Left lobe of liver (tissue), 2 donors: ENCODE results near the gene RHEBL1. TPM values are rescaled to one million over a fixed set of nuclear protein-coding genes. Genes with fewer than 3 reads are reported as not detected.
A peak's percentile ranks its signal among the peaks of the same experiment; 100 is the strongest.

ENCODE experiments used
- ATAC-seq: fragments of 200-7000 bp; cut with Tn5 transposase; one replicate; pipeline ENCODE4 v1.9.1; 2020; ENCODE audit warnings: mild to moderate bottlenecking, moderate library complexity
- DNase-seq: peaks from one replicate; pipeline ENCODE4 v3.0.0-alpha.2; 2020; ENCODE audit warnings: low spot score
- total RNA-seq: library from RNA; stranded (reverse); gene quantifications from one replicate; pipeline ENCODE4 v1.2.1, GENCODE V29; 2021
- donor health status: DM: no; HTN: no; CAD: no; lungs with moderate emphysema.
- donor health status: DM: no; HTN: yes; CAD: no.

The RHEBL1 gene
- total RNA-seq, 1 donor from 2014 or later: 0.18 TPM

DNA sequence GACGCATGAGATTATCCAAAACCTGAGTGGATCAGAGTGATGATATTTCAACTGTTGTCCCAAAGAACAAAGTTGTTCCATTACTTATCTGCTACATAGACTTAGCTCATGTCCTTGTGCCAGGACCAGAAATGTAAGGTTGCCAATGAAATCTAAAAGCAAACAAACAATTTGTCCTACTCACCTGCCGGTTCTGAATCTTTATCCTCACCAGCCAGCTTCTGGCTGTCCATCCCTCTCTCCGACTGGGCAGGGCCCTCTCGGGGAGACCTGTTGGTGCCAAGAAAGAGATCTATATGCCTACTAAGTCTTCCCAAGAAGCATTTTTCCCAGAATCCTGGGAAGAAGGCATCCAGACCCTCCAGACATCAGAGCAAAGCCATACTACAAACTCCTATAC is 14.7 kb downstream of the RHEBL1 start:
- DNase-seq (no peak), ATAC-seq (peak; percentile 4)

DNA sequence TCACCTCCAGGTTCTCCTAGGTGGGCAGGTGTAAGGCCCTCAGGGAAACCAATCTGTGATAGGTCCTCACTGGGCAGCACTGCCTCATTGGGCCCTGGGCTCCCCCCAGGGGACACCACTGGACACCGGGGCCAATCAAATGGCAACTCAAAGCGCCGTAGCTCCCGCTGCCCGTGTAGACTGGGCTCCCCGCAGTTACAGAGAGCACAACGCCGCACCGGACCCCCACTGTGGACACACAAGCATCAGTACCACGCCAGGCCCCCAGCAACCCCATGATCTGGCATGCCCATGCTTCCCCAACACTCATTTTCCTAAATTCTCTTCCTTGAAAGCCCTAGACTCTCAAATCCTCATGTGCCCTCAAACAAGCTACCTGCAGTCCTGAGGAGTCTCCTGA is 15.3 kb downstream of the RHEBL1 start:
- ATAC-seq (no peak), DNase-seq (no peak)

DNA sequence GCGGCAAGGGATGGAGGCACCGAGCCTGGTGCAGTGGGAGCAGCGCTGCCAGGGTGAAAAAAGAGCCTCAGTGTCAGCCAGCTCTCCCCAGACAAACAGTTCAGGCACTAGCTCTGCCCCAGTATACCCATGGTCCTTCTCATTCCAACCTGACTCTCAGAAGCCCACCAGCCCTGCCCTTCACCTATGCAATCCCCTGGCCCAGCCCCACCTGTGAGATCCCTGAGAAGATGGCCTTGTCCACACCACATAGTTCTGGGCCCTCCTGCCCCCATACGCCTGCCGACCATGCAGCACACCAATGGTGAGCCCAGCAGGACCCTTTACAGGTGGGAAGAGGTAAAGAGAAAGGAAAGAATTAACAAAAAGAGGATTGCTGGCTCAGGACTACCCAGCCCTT is 15.7 kb downstream of the RHEBL1 start:
- no peak for DNase-seq

DNA sequence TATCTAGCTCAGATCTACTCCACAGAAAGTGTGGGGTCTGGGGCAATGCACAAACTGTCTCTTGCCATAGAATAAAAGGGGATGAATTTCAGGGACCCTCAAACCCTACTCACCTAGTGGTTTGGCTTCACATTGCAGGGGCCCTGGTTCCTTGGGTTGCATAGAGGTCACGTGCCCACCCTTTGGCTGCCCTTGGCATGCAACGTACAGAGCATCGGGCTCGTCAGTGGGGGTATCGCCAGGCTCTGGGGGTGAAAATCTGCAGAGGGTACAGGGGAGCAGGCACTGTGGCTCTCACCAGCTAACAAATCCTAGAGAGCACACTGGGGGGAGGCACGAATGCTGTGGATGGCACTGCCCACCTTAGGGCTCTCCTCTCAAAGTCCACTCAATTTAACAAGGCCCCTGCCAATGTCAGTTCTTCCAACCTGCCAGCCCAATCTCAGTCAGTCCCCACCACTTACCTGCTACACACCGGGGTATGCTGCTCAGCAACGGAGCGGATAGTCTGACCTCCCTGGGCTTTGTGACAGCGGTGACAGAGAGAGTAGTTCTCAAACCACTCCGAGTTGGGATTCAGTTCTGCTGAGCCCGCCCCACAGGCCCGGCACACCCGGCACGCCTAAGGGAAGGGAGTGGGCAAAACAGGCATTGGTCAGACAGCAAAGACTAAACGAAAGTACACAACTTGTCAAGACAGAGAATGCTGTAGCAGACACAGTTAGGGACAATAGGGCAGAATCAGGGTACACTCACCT is 17.1 kb downstream of the RHEBL1 start:
- DNase-seq: no peak

More for the DNA sequence above, 15.7 kb downstream of the RHEBL1 start:
- ATAC-seq: no peak

DNA sequence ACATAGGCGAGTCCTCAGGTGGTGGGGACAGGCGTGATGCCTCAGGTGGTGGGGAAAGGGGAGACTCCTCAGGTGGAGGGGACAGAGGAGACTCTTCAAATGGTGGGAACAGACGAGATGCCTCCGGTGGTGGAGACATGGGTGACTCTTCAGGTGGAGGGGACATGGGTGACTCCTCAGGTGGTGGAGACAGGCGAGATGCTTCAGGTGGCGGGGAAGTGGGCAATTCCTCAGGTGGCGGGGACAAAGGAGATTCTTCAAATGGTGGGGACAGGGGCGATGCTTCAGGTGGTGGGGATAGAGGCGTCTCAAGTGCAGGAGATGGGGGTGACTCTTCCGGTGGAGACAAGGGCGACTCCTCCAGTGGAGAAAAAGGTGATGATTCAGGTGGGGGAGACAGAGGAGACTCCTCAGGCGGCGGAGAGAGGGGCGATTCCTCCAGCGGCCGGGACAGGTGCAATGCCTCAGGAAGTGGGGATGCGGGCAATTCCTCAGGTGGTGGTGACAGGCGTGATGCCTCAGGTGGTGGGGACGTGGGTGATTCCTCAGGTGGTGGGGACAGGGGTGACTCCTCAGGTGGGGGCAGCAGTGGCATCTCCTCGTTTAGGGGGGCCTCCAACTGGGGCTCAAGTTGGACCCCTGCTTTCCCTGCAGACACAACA is 17.9 kb downstream of the RHEBL1 start:
- DNase-seq (no peak), ATAC-seq (no peak)

More for the DNA sequence above, 17.1 kb downstream of the RHEBL1 start:
- ATAC-seq: no peak

DNA sequence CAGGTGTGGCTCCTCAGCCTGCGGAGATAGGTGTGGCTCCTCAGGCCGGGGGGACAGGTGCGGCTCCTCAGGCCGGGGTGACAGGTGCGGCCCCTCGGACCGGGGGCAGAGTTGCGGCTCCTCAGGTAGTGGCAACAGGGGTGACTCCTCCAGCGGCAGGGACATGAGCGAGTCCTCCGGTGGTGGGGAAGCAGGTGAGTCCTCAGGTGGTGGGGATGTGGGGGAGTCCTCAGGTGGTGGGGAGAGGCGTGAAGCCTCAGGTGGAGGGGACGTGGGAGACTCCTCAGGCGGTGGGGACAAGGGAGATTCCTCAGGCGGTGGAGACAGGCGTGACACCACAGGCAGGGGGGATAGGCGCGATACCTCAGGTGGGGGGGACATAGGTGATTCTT is 18.4 kb downstream of the RHEBL1 start:
- DNase-seq: no peak
- ATAC-seq: no peak

DNA sequence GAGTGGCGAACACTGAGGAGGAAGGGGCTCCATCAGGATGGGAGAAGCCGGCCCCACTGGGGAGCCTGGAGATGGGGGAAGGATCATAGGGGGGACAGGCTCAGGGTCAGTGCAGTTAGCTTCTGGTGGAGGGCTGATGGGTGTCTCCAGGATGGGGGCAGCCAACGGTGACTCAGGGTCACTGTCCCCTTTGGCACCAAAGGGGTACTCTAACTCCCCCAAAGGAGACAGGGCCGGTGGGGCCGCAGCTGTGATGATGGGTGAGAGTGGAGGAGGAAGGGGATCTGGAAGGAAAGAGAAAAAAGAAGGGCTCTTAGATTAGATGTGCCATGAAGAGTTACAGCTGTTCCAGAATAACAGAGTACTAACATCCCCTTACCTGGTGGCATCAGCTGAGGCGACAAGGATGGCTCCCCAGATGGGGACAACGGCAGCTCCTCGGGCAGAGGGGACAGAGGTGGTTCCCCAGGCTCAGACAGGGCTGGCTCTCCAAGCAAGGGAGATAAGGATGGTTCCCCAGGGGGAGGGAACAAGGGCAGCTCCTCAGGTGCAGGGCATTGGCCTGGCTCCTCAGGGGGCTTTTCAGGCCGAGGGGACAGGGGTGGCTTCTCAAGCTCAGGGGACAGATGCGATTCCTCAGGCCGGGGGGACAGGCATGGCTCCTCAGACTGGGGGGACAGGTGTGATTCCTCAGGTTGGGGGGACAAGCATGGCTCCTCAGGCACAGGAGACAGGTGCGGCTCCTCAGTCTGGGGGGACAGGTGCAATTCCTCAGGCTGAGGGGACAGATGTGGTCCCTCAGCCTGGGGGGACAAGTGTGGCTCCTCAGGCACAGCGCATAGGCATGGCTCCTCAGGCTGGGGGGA is 19.0 kb downstream of the RHEBL1 start:
- DNase-seq: no peak
- no peak for ATAC-seq

DNA sequence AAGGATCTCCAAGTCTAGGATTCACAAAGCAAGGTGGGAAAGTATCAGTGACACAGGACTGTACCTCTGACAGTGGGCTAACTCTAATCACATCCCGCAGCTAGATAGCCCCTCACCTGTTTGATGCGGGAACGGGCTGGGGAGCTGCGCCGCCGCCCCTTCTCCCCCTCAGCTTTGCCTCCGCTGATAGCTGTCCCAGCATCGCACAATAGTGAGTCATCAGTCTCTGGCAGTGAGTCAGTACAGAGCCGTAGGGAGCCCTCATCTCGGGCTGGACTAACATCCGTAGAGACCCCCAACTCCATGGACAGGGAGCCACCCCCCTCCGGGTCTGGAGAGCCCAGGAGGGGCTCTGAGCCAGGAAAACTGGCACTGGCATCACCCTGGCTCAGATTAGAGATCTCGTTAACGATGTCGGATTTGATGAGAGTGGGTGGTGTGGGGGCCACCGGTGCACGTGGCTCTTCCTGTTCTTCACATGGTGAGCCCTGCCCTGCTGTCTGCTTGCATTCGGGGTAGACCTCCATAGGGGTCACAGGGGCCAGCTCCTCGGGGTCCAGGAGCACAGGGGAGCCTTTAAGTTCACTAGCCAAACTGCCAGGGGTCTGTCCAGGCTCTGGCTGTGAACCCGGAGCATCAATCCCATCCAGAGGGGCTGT is 20.1 kb downstream of the RHEBL1 start:
- ATAC-seq: no peak
- DNase-seq: no peak

DNA sequence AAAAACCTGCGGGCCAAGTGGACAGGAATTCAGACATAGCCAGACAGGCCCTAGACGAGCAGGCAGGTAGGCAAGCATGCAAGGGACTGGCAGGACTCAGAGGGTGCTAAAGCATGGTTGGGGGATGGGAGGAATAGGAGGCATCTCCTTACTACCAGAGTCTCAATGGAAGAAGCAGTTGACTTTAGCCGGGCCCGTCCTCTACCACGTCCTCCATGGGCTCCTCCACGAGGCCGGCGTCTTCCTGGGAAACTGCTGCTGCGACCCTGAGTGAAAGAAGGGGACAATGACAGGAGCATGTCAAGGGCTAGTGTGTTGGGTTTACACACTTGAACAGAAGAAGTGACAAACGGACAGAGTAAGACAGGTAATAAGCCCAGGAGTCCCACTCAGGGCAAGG is 20.8 kb downstream of the RHEBL1 start:
- no peak for DNase-seq
- no peak for ATAC-seq

DNA sequence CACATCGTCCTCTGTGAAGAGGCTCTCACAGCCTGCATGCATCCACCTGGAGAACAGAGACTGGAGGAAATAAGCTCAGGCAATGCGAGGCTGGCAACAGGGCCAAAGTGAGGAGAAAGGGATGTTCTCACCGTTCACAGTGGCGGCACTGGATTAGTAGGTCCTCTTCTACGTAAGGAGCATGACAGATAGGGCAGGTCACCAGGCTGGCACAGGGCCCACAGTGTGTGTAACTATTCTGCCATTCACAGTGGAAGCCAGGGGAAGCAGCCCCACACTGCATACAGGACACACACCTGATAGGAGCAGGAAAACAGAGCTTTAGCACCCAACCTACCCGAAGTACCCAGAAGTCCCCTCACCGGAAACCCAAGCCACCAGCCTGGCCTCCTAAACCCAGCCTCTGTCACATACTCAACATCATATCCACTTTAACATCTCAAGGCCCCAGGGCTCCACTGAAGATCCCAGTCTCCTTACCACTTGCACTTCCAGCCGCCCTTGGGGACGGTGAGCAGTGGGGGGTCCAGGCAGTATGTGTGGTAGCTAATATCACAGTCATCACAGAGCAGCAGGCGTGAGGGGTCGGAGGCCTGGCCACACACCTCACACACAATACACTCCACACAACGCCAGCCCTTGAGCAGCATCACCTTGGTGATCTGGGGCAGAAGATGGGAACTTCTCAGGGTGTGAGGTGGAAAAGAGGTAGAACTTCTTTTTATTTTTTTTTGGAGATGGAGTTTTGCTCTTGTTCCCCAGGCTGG is 23.5 kb downstream of the RHEBL1 start:
- no peak for DNase-seq
- ATAC-seq: no peak

DNA sequence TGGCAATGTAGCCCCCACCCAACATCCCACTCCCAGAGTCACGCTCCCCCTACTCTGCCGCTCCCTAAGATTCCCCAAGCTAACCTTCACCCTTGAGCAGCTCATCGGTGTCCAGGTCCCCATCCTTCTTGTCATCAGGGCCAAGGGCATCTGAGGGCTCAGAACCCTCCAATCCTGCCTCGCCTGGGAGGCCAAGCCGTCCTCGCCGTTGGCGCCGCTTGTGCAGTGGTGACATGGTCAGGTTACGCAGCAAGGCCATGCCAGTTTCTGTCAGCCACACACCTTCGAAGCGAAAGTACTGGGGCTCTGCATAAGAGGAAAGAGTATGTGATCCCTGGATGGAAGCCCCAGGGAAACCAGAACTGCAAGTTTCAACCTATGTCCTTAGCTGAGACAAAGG is 25.1 kb downstream of the RHEBL1 start:
- no peak for DNase-seq
- no peak for ATAC-seq

DNA sequence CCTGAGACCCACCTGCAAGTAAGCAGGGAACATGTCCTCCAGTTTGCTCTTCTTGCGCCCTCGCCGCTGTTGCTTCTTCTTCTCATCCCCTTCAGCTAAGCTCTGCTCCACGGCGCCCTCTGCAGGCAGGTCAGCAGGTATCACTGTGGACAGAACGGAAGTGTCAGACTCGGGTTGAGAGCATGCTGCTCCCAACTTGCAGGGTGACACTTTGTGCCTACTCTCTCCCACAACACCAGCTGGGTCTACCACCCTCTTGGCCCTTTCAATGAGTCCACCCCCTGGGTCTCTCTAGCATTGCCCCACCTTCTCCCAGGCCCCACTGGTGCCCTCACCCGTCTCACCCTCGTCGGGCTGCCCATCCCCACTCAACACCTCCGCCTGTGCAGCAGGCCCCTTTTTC is 25.9 kb downstream of the RHEBL1 start:
- ATAC-seq (peak; percentile 65), DNase-seq (no peak)

DNA sequence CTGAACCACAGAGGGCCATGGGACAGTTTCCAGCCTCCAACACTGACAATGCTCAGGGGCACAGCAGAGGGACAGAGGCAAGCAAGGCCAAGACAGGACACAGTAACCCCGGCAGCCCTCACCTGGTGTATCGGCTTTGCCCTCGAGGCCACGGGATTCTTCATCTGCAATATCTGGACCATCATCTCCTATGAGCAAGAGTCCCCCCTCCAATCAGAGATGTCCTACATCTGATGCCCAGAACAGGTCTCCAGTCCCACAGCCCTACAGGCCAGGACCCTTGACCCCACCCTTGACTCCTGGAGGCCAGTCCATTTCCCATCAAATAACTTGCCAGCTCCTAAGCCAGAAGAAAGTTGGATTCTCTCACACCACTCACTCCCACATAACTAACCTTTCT is 26.5 kb downstream of the RHEBL1 start:
- DNase-seq: no peak
- no peak for ATAC-seq

DNA sequence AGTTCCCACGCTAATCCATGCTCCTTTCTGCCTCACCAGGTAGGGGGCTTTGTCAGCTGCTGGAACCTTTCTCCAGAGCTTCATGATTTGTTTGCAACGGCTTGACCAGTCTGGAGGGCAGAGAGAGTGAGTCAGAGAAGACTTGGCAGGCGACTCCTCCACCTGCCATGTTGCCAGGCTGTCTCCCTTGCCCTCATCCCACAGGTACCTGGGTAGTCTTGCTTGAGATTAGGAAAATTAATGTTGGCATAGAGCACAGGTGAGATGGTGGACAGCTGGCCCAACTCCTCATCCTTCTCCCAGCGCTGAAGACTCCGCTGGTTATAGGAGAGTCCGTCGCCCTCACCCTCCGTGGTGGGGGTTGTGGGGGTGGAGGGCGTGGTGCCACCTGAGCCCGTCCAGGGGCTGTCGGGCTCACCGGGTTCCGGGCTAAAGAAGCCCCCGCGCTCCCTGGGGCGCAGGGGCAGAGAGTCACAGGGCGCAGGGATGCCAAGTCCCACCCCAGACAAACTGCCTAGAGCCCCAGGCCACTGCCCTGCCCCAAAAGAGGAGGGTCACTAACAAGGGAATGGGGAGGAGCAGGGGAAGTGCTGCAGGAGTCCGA is 27.8 kb downstream of the RHEBL1 start:
- DNase-seq: no peak
- ATAC-seq: no peak

DNA sequence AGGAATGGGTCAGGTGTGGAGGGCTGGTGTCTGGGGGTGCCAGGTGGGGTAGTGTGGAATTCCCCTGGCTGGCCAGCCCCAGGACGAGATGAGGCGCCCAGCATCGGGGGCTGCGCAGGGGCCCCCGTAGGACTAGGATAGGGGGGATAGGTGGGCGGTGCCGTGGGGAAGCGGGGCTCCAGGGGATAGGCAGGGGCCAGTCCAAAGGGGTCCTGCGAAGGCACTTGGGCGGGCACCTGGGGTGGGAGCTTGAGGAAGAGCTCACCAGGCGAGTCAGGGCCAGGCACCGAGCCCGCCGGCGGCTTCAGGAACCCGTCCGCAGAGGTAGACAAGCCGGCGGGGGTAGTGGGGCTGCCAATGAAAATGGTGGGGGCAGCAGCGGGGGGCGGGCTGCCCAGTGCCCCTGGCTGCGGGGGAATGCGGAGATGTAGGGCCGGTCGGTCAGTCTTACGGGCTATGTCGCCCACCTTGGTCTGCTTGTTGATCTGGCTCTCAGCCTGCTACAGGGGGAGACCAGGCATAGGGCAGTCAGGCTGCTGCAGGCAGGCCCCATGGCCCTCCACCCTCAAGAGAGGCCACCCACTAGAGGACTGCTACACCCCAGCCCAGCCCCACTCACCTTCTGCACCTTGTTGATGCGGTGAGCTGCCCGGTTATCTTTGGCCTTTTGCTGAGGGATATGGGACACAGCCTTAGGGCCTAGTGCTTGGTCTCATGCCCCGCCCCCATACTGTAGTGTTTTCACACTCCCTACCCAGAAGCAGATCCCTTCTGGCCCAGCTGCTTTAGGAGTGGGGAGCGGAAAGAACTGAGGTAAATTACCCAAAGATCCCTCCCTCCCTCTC is 28.5 kb downstream of the RHEBL1 start:
- ATAC-seq (no peak), DNase-seq (no peak)

DNA sequence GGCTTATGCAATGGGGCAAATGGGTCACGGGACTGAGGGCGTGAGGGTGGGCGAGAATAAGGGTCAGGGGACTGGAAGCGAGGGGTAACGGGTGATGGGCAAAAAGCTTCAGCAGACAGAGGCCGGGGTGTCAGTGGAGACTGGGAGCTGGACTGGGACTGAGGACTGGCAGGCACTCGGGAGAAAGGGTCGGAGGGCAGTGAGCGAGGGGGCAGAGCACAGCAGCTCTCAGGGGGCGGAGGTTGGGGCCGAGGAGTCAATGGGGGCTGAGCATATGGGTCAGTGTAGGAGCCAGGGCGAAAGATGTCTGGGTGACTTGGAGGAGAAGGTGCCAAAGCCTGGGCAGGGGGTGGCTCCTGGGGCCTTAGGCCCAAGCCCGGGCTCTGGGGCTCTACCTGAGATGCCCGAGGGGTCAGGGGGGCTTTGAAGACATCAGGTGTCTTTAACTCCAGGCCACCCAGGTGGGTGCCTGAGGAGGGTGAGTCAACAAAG is 29.4 kb downstream of the RHEBL1 start:
- no peak for DNase-seq

DNA sequence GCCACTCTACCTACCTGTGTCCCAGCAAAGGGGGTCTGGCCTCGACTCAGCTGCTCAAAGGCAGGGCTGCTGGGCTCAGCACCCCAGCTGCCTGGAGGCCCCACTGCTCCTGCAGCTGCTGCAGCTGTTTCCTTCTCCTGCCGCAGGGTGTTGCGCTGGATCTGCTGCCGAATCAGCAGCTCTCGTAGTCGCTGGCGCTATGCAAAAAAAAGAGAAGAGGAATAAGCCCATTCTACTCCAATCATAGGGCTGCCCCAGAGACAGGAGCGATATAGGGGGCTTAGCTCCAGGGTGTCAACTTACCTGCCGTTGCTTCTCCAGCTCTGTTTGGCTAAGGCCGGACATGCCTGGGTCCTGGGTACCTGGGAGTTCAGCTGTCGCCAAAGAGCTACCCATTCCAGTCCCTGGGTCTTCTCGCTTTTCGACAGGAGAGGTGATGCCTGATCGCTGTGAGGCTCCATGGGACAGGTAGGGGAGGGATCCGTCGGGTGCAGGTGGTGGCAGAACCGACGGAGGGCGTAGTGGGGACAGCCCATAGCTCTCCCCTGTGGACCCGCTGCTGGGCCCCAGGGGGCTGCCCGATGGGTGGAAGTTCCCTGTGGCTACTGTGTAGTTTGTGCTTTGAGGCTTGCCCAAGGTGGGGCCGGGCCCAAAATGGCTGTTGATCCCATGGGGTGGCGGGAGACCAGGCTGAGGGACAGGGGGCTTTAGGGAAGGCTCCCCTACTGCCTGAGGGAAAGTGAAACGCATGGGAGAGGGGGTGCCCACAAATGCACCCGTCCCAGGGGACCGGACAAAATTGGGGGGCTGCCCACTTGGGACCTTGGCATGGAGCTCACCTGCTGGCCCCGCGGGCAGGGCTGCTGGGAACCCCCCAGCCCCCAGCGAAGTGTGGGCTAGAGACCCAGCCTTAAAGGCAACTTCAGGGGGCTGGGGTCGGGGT is 30.1 kb downstream of the RHEBL1 start:
- DNase-seq (no peak), ATAC-seq (no peak)

More for the DNA sequence above, 29.4 kb downstream of the RHEBL1 start:
- ATAC-seq: no peak
